H1 (cell line): ENCODE data around the gene CPA1. TPM values are rescaled to one million over a fixed set of nuclear protein-coding genes. Genes with fewer than 3 reads are reported as not detected.

Experiments
- CTCF ChIA-PET: fragments of 300-600 bp; sonication (Branson Sonifier 250); formaldehyde crosslinking; loops from one replicate; lab custom pipeline; 2021; ENCODE audit not compliant: partially characterized antibody; lab: Charles Lee
- POLR2A ChIA-PET: fragments of 300-600 bp; sonication (Branson Sonifier 250); formaldehyde crosslinking; loops from one replicate; lab custom pipeline; 2021; ENCODE audit warnings: inconsistent platforms; ENCODE audit not compliant: partially characterized antibody; lab: Charles Lee
- DNase-seq, 2 experiments: peaks; one replicate each; pipeline versions ENCODE4 v3.0.0 to v3.0.0-alpha.2; 2010 to 2022; ENCODE audit warnings: low spot score in 2 of 2, low read depth in 1 of 2, mixed read lengths in 1 of 2
- FAIRE-seq: peaks from 2 replicates; lab custom pipeline; 2011; peaks lifted over from hg19 to GRCh38; lab: Jason Lieb, UNC
- H2AFZ ChIP-seq: 2 replicates; pipeline ENCODE4 v1.8.1; 2012; ENCODE audit warnings: low read length, inconsistent platforms
- H2AK5ac ChIP-seq: 2 replicates; pipeline ENCODE4 v1.6.1; 2013; ENCODE audit warnings: low read depth, low read length
- H2BK120ac ChIP-seq: replicated peaks from 2 replicates; pipeline ENCODE3; 2013; ENCODE audit warnings: low read depth, low read length, inconsistent platforms
- H2BK12ac ChIP-seq: 2 replicates; pipeline ENCODE4 v1.6.1; 2013; ENCODE audit warnings: low read depth, low read length
- H2BK15ac ChIP-seq: 2 replicates; pipeline ENCODE4 v1.6.1; 2013; ENCODE audit warnings: low read length
- H2BK20ac ChIP-seq: 2 replicates; pipeline ENCODE4 v1.6.1; 2013; ENCODE audit warnings: low read length
- H2BK5ac ChIP-seq: 2 replicates; pipeline ENCODE4 v1.6.1; 2013; ENCODE audit warnings: low read depth, low read length
- H3K14ac ChIP-seq: 2 replicates; pipeline ENCODE4 v1.6.1; 2013; ENCODE audit warnings: inconsistent platforms; ENCODE audit not compliant: insufficient read length
- H3K18ac ChIP-seq: 2 replicates; pipeline ENCODE4 v1.6.1; 2013; ENCODE audit warnings: low read length; ENCODE audit errors: extremely low read depth
- H3K23ac ChIP-seq: 2 replicates; pipeline ENCODE4 v1.6.1; 2013; ENCODE audit warnings: inconsistent platforms; ENCODE audit not compliant: insufficient read length
- H3K23me2 ChIP-seq: 2 replicates; pipeline ENCODE4 v1.6.1; 2013; ENCODE audit warnings: low read depth, low read length
- H3K27ac ChIP-seq: 2 replicates; pipeline ENCODE4 v1.6.1; 2011; ENCODE audit warnings: low read depth, low read length, inconsistent platforms
- H3K27me3 ChIP-seq, 4 experiments: replicated peaks in 1 of 4; 1 replicate in 1 of 4; 2 replicates in 3 of 4; pipeline versions ENCODE4 v1.6.1 to v1.8.1; 2011 to 2013; ENCODE audit warnings: low read length in 3 of 4, mild to moderate bottlenecking in 3 of 4, inconsistent platforms in 2 of 4, mixed read lengths in 2 of 4, moderate library complexity in 1 of 4; ENCODE audit not compliant: control insufficient read depth in 3 of 4, insufficient read depth in 3 of 4; ENCODE audit errors: extremely low read depth in 1 of 4
- H3K36me3 ChIP-seq, 4 experiments: 2 replicates each; pipeline versions ENCODE4 v1.6.1 to v1.8.1; 2011 to 2013; ENCODE audit warnings: mild to moderate bottlenecking in 4 of 4, low read length in 3 of 4, moderate library complexity in 2 of 4, control low read depth in 1 of 4, inconsistent platforms in 1 of 4; ENCODE audit not compliant: insufficient read depth in 4 of 4, control insufficient read depth in 2 of 4
- H3K4ac ChIP-seq: replicated peaks from 2 replicates; pipeline ENCODE3; 2013; ENCODE audit warnings: low read length, low read depth, mixed read lengths, inconsistent platforms; ENCODE audit not compliant: insufficient read length
- H3K4me1 ChIP-seq, 4 experiments: replicated peaks in 1 of 4; 1 replicate in 1 of 4; 2 replicates in 3 of 4; pipeline versions ENCODE4 v1.6.1 to v1.8.1; 2011 to 2013; ENCODE audit warnings: low read length in 3 of 4, inconsistent platforms in 2 of 4, mixed read lengths in 1 of 4; ENCODE audit not compliant: insufficient read depth in 4 of 4, control insufficient read depth in 3 of 4
- H3K4me2 ChIP-seq, 2 experiments: 2 replicates each; pipeline versions ENCODE4 v1.6.1 to v1.8.1; 2011 to 2013; ENCODE audit warnings: low read depth in 2 of 2, low read length in 2 of 2, control low read depth in 1 of 2, inconsistent platforms in 1 of 2, mild to moderate bottlenecking in 1 of 2; ENCODE audit not compliant: insufficient read depth in 1 of 2
- H3K4me3 ChIP-seq, 4 experiments: fragments of 200-600, 300-600 bp in 1 of 4; sonication (generic), shearing (Covaris generic), sonication (Bioruptor Twin) in 1 of 4; 2 replicates each; pipeline versions ENCODE4 v1.5.1 to v1.8.1; 2011 to 2016; ENCODE audit warnings: low read length in 4 of 4, low read depth in 3 of 4, control low read depth in 2 of 4, inconsistent platforms in 2 of 4, mild to moderate bottlenecking in 2 of 4, mixed read lengths in 1 of 4, moderate library complexity in 1 of 4; ENCODE audit not compliant: insufficient read depth in 2 of 4; ENCODE audit errors: extremely low read depth in 1 of 4
- H3K56ac ChIP-seq: replicated peaks from 2 replicates; pipeline ENCODE3; 2013; ENCODE audit warnings: low read depth, mild to moderate bottlenecking, mixed read lengths, low read length, inconsistent platforms; ENCODE audit not compliant: insufficient read length
- H3K79me1 ChIP-seq: 2 replicates; pipeline ENCODE4 v1.6.1; 2013; ENCODE audit warnings: low read depth, low read length, control low read depth
- H3K79me2 ChIP-seq, 2 experiments: 2 replicates each; pipeline versions ENCODE4 v1.6.1 to v1.8.1; 2012 to 2013; ENCODE audit warnings: low read length in 2 of 2, mild to moderate bottlenecking in 2 of 2, inconsistent platforms in 1 of 2; ENCODE audit not compliant: insufficient read depth in 2 of 2, control insufficient read depth in 1 of 2
- H3K9ac ChIP-seq, 4 experiments: replicated peaks in 1 of 4; 1 replicate in 1 of 4; 2 replicates in 3 of 4; pipeline versions ENCODE4 v1.6.1 to v1.8.1; 2011 to 2013; ENCODE audit warnings: low read depth in 3 of 4, low read length in 3 of 4, control low read depth in 2 of 4, mild to moderate bottlenecking in 2 of 4, moderate library complexity in 2 of 4, inconsistent platforms in 1 of 4; ENCODE audit errors: extremely low read depth in 1 of 4
- H3K9me3 ChIP-seq, 2 experiments: 2 replicates each; pipeline versions ENCODE4 v1.6.1 to v1.8.1; 2012 to 2013; ENCODE audit warnings: mild to moderate bottlenecking in 2 of 2, moderate library complexity in 2 of 2, control low read depth in 1 of 2, inconsistent platforms in 1 of 2, low read depth in 1 of 2, low read length in 1 of 2, mixed read lengths in 1 of 2; ENCODE audit not compliant: insufficient read depth in 2 of 2
- H4K20me1 ChIP-seq, 2 experiments: replicated peaks in 1 of 2; 2 replicates each; pipeline versions ENCODE3 to v1.8.1; 2011 to 2013; ENCODE audit warnings: inconsistent platforms in 2 of 2, low read length in 2 of 2, mild to moderate bottlenecking in 1 of 2; ENCODE audit not compliant: insufficient read depth in 2 of 2, control insufficient read depth in 1 of 2
- H4K5ac ChIP-seq: 2 replicates; pipeline ENCODE4 v1.6.1; 2013; ENCODE audit warnings: low read length, low read depth, mixed read lengths, inconsistent platforms; ENCODE audit not compliant: insufficient read length
- H4K8ac ChIP-seq: 2 replicates; pipeline ENCODE4 v1.8.0; 2013; ENCODE audit warnings: mild to moderate bottlenecking, moderate library complexity, low read length, inconsistent platforms; ENCODE audit not compliant: insufficient read depth; ENCODE audit errors: extremely low read depth
- H4K91ac ChIP-seq: replicated peaks from 2 replicates; pipeline ENCODE3; 2013; ENCODE audit warnings: low read length, mixed read lengths, inconsistent platforms; ENCODE audit not compliant: insufficient read length
- BRCA1 ChIP-seq: IDR thresholded peaks from 2 replicates; pipeline ENCODE4 v1.6.1; 2012; ENCODE audit warnings: low read depth, low read length, improper control_type of control experiment
- EZH2 ChIP-seq: fragments of 200-600 bp; sonication (generic); IDR thresholded peaks from 2 replicates; pipeline ENCODE4 v1.7.1; 2012; ENCODE audit warnings: low read depth, mild to moderate bottlenecking, moderate library complexity, low read length, inconsistent platforms; ENCODE audit not compliant: severe bottlenecking
- JUND ChIP-seq: IDR thresholded peaks from 2 replicates; pipeline ENCODE4 v1.6.1; 2011; ENCODE audit warnings: mild to moderate bottlenecking, improper control_type of control experiment, low read length
- KDM1A ChIP-seq: fragments of 200-600, 300-600 bp; sonication (generic); IDR thresholded peaks from 2 replicates; pipeline ENCODE4 v1.7.1; 2016; ENCODE audit warnings: mild to moderate bottlenecking, low read length, borderline replicate concordance
- RFX5 ChIP-seq: IDR thresholded peaks from 2 replicates; pipeline ENCODE4 v1.6.1; 2011; ENCODE audit warnings: low read depth, low read length, improper control_type of control experiment, borderline replicate concordance
- YY1 ChIP-seq: IDR thresholded peaks from 2 replicates; pipeline ENCODE4 v1.6.1; 2011; ENCODE audit warnings: low read depth, mild to moderate bottlenecking, low read length
- WGBS, 2 experiments: shearing (Covaris generic) in 1 of 2; methylation state at CpG; one replicate each; pipeline versions ENCODE4 v1.1.6 to v1.1.7; 2013 to 2015; ENCODE audit warnings: low lambda C conversion rate in 2 of 2, mixed read lengths in 2 of 2, inconsistent platforms in 1 of 2, low coverage in 1 of 2, missing lambda C conversion rate in 1 of 2; ENCODE audit not compliant: insufficient replicate concordance in 2 of 2, insufficient coverage in 1 of 2, insufficient read length in 1 of 2; ENCODE audit errors: extremely low coverage in 1 of 2, missing lambda C conversion rate in 1 of 2; 5-methylcytosine and 5-hydroxymethylcytosine counted together
- polyA plus RNA-seq, 7 experiments: library from polyadenylated mRNA; depleted of rRNA in 3 of 7; stranded (reverse) in 5 of 7; unstranded in 2 of 7; fragments of >200 nt in 5 of 7; fragments of 200-250 nt in 2 of 7; gene quantifications; 1 replicate in 5 of 7; 2 replicates in 1 of 7; 4 replicates in 1 of 7; pipeline versions ENCODE4 v1.2.1 to v1.2.3, GENCODE V29; 2011 to 2013; ENCODE audit warnings: missing spikeins in 2 of 7, mixed read lengths in 2 of 7
- total RNA-seq: library from RNA; stranded (reverse); fragmentation: NEBNext Ultra II Directional; extraction: Animal tissue kit (Norgen Biotek cat#: 25700); gene quantifications from 2 replicates; pipeline ENCODE4 v1.2.1, GENCODE V29; 2021

The CPA1 gene
- total and polyA plus RNA-seq, 2 of the 8 experiments (the other 6 are each of a cell fraction or from before 2014, with no cell fraction given): not detected

- Histone ChIP-seq H2BK20ac (no peak overlapping the region), H2AFZ (no peak overlapping the region), H2BK5ac (no peak overlapping the region), H3K23me2 (no peaks in the 10 kb centered on the region), H4K8ac (no peak overlapping the region), H3K18ac (no peak overlapping the region), H2AK5ac (no peak overlapping the region), H4K20me1 (no peaks in the 10 kb centered on the region), H4K5ac (no peak overlapping the region), H3K27ac (no peak overlapping the region), H3K4me1 (peaks cover 0 to 2% (median 0%) of the 10 kb centered on the region in 4 experiments; a peak in 2 of 7 replicates), H4K91ac (no peak overlapping the region), H3K23ac (no peak overlapping the region), H3K4ac (no peak overlapping the region), H3K4me2 (no peak overlapping the region), H3K79me1 (no peaks in the 10 kb centered on the region), H3K79me2 (no peaks in the 10 kb centered on the region), H3K14ac (no peak overlapping the region), H3K27me3 (no peaks in the 10 kb centered on the region), H3K9ac (no peak overlapping the region), H3K9me3 (no peaks in the 10 kb centered on the region), H3K4me3 (no peak overlapping the region), H2BK120ac (no peak overlapping the region), H3K36me3 (no peaks in the 10 kb centered on the region), H3K56ac (no peak overlapping the region), H2BK12ac (no peak overlapping the region), H2BK15ac (no peak overlapping the region)
- no peak for FAIRE-seq
- WGBS, 2 experiments: 86% methylated on average over 4 of the region's 4 CpGs; no CpG with 5 or more reads in 1 of the 2 experiments
- no peak for DNase-seq
- POLR2A ChIA-PET: no interaction called here
- CTCF ChIA-PET: no interaction called here
- TF ChIP-seq BRCA1: no peak
- no peak for TF ChIP-seq YY1
- TF ChIP-seq JUND: no peak
- no peak for TF ChIP-seq RFX5
- no peak for TF ChIP-seq EZH2
- TF ChIP-seq KDM1A: no peak
These were observed 46.3 kb downstream of the CPA1 start for GRCh38 chr7:130426564-130426963.
